Fibroblast of peridontal ligament (primary cell): ENCODE results near the gene FEV.

Experiments used
- DNase-seq: peaks from one replicate; pipeline ENCODE4 v3.0.0-alpha.2; 2010; ENCODE audit errors: extremely low read depth

The FEV gene

GRCh38 chr2:218979846-218980734 lies 4.9 kb downstream of the FEV start:
- peak; percentile 58 for DNase-seq

GRCh38 chr2:218975060-218975777 lies 9.8 kb downstream of the FEV start:
- no peak for DNase-seq

DNA sequence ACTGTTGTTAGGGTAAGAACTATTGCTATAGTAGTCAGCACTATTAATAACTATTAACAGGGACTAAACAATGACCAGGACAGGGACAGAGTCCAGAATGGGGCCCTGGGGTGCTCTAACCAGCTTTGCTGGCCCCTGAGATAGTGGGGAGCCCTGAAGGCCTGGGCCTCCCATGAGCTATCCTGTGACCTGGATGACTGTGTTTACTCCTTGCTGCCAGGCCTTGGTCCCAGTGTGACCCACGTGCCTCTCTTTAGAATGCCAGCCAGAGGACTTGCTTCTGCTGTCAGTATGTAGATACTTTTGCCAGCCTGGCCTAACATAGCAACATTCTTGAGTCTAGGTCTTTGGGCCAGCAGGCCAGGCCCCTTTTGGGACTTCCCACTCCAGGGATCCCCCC lies 14.1 kb downstream of the FEV start:
- no peak for DNase-seq

DNA sequence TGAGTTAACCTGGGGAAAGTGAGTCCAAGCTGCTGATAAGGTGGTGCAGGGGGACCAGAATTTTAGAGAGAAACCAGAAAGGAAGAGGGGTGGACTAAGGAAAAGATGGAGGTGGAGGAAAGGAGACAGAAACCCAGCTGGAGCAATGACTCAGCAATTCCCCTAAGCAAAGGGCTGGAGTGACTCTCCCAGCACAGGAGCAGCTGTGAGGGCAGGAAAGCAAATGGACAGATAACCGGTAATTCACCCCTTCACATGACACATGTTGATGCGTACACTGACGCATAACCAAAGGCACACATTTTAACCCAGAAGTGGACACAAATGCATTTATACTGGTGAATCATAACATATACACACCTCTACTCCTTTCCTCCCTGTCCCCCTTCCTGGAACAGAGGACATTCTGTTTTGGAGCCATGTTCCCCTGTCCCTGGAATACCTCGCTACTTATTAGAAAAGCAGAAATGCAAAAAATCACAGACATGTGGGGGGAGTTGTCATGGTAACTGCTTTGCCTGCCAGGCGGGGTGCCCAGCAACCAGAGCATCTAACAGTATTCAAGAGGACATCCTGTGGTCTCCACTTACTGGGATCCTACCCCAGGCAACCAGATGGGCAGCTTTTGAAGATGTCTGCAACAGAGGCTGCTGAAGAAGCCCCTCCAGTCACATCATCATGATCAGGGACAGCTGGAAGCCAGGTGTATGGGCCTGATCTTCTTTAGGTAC lies 20.8 kb downstream of the FEV start:
- peak; percentile 21 for DNase-seq

GRCh38 chr2:218963601-218964000 lies 21.4 kb downstream of the FEV start:
- DNase-seq: no peak

- DNase-seq: peak; percentile 40
Observed at GRCh38 chr2:218962859-218963492, 22.0 kb downstream of the FEV start.

- no peak for DNase-seq
Observed at GRCh38 chr2:218961651-218962570, 23.1 kb downstream of the FEV start.

DNA sequence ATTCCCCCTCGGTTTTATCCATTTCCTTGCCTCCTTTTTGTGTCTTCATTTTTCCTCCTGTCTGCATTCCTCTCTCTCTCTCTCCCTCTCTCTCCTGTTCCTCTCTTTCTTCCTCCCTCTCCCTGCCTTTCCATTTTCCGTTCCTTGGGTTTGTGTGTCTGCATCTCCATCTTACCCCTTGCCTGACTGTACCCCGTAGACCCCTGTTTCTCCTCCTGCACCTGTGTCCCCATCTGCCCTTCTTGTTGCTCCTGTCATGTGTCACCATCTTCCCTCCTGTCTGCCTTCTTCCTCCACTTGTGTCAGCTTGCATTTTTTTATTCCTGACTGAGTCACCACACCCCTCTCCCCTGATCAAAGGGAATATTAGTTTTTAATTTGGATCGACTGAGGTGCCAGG lies 23.8 kb downstream of the FEV start:
- no peak for DNase-seq

GRCh38 chr2:218960309-218961165 lies 24.4 kb downstream of the FEV start:
- DNase-seq: no peak

DNA sequence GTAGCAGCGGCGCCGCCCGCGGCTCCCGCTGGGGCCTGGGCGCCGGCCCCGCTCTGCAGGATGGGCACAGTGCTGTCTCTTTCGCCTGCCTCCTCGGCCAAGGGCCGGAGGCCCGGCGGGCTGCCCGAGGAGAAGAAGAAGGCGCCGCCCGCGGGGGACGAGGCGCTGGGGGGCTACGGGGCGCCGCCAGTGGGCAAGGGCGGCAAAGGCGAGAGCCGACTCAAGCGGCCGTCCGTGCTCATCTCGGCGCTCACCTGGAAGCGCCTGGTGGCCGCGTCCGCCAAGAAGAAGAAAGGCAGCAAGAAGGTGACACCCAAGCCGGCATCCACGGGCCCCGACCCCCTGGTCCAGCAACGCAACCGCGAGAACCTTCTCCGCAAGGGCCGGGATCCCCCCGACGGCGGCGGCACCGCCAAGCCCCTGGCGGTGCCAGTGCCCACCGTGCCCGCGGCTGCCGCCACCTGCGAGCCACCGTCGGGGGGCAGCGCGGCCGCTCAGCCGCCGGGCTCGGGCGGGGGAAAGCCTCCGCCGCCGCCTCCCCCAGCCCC lies 25.1 kb downstream of the FEV start:
- no peak for DNase-seq

DNA sequence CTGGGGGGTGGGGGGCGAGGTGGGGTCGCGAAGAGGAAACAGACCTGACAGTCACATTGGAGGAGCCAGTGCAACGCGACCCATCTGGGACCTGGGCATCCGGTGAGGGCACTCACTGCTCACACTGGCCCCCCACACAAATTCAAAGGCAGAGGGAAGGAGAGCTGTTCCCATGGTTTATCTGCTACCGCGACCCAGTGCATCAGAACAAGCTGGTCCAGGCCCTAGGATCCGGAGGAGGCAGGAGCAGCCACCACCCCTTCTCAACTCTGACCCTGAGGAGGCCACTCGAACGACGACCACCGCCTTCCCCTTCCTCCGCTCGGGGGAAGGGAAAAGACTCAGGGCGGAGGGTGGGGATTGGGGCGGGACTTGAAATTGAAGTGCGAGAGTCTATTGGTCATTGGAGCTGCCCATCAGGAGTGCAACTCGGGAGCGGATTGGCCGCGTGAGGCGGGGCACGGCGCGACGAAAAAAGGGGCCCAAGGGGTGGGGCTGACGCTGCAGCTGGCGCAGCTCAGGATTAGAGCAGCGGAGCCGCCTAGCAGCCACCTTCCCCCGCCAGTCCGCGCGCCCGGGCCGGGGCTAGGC lies 25.7 kb downstream of the FEV start, which contains the start of gene CDK5R2:
CDK5R2 (plus strand) TSS at position 526 of the 591 bp plus-strand sequence. CDS start 155 bp downstream, outside the sequence.
- DNase-seq: peak; percentile 58

DNA sequence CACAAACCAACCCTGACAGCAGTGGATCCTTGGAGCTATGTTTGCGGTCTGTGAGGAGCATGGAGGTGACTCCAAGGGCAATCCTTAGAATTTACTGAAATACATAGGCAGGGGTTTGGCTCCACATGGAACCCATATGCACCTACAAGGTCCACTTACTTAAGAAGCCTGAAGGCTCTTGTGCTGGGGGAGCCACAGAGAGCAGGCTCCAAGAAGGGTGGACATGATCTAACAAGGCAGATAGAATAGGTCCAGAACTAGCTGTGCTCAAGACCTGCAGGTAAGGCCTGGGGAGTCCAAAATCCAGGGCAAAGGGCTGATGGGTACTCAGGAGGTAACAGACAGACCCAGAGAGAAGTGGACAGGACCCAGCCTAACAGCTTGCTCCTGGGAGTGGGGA lies 26.7 kb downstream of the FEV start:
- no peak for DNase-seq

DNA sequence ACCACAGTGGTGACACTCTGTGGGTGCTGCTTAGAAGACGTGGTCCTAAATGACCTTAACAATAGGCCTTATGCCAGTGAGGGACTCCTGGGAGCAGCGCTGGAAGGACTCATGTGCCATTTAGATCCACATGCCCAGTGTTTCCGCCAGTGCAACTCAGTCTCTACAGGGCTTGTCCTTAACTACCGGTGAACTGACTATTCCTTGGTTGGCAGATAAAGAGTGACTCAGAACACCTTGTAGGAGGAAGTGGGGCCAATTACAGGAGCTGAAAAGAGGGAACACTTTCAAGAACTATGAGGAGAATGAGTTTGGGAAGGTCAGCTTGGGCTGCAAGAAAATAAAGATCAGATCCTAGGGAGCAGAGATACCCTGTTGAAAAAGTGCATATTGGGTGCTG lies 27.3 kb downstream of the FEV start:
- no peak for DNase-seq

DNA sequence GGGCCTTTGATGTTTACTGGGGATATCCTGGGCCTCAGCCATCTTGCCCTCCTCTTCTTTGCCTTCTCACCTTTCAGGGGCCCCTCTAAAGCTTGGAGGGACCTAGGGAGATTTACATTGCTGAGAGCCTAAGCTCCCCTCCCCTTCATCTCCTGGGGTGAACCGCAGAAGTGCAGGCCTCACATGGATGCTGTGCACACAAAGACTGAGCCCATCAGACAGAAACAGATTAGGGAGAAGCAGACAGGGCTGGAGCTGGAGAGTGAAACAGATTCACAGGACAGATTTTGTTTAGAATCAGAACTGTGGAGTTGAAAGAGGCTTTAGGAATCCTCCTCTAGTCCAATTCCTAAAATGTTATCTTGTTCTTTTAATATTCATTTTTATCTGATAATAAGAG lies 28.9 kb downstream of the FEV start:
- DNase-seq: no peak

DNA sequence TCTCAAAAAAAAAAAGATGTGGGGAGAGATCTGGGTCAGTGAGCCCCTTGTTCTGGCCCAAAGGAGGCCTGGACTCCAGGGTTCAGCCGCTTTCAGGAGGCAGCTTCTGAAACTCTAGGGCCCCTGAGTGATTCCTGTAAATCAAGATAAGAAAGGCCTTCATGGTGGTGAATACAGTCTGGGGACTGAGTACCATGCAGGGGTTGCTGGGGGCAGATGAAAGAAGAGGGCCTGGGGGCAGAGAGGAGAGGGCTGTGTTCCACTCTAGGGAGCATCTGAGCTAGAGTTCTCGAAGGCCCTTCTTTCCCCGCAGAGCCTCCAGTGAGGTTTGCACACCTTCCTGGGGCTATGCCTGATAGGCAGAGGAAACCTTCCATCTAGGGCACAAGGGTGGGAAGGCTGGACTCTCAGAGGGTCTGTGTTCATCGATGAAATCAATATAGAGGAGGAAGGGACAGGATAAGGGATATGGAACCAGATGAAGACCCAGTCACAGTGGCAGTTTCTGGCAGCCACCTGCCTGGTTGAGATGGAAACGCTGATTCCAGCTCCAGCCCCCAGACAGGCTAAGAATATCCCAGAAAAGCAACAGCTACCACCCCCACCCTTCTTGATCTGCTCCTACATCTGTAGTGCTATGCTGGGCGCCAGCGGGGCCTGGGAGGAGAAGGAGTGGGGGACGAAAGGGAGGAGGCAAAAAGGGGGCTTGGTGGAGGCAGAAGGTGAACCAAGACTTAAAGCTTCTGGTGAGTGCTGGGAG lies 30.3 kb downstream of the FEV start:
- no peak for DNase-seq

- no peak for DNase-seq
Observed at GRCh38 chr2:218953366-218953954, 31.5 kb downstream of the FEV start.

DNA sequence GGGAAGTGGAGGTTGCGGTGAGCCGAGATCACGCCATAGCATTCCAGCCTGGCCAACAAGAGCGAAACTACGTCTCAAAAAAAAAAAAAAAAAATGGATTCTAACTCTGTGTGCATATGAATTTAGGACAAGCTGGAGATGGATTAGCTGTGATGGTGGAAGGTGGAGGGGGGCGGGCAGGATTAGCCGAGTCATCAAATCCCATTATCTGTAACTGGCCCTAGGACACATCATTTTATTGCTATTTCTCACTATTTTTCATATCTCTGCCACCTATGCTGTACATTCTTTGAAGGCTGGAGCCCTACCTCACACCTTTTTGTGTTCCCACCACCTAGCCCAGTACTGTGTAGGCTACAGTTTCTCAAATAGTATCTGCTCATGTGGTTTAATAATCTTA lies 32.8 kb downstream of the FEV start:
- DNase-seq: no peak

- no peak for DNase-seq
Observed at GRCh38 chr2:218946621-218947020, 38.4 kb downstream of the FEV start.
